Epithelial cell of proximal tubule (primary cell): Measurements from ENCODE around the gene ENOX1. TPM values are rescaled to one million over a fixed set of nuclear protein-coding genes. Genes with fewer than 3 reads are reported as not detected.

Experiments used
- DNase-seq: peaks from one replicate; pipeline ENCODE4 v3.0.0-alpha.2; 2011; ENCODE audit warnings: low read depth
- H3K4me3 ChIP-seq: 2 replicates; pipeline ENCODE4 v1.5.1; 2011; ENCODE audit warnings: low read depth, mild to moderate bottlenecking, low read length
- CTCF ChIP-seq: conservative IDR thresholded peaks from 2 replicates; pipeline ENCODE4 v1.5.1; 2012; ENCODE audit warnings: low read depth, mild to moderate bottlenecking, low read length
- total RNA-seq: library from RNA; depleted of rRNA; stranded (reverse); fragments of >200 nt; gene quantifications from 2 replicates; pipeline ENCODE4 v1.2.3, GENCODE V29; 2015

The ENOX1 gene
- total RNA-seq, 1 donor from 2014 or later, result 0.17 TPM

DNA sequence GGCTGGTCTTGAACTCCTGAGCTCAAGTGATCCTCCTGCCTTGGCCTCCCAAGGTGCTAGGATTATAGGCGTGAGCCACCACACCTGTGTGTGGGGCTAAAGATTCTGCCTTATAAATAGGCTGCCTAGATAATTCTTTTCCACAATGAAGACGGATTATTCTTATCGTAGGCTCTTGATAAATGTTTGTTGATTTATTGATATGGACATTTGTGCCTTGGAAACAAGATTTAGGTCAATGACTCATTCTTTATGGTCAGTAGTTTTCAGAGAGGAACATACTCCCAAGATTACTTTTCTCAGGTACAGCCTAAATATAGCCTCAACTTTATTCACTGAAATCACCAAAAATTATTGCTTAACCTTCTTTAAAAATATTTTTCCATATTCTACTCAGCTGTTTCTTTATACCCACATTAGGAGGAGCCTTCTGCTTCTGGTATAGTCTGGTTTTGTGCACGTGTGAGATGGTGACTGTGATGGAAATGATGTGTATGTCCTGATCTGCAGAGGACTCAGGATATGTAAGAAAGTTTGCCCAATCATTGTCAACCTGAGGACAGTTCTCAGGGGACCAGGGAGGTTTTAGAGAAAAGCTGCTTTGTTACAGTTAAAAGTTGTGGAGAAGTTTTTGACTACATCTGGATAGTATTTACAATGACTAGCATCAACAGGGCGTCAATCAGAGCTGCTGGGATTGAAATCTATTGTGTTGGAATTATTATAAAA is 554.5 kb downstream of the ENOX1 start:
- TF ChIP-seq CTCF, result no peak
- H3K4me3 ChIP-seq, result no peak overlapping the region
- DNase-seq, result no peak

DNA sequence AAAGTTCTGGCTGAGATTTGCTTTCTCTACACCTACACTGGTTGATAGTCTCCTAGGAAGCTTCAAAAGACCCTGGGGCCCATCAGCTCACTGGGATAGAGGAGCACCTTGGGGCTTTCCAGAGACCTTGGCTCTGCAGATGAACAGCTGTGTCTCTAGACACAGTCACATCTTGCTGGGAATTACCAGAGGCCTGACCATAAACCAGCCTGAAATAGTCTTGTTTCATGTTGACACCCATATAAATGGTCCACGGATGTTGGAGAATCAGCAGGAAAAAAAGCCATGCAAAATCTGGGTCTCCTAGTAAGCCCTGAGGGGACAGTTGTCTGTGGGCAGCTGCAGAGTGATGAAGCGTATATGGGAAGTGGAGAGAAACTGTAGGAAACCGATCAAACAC is 555.8 kb downstream of the ENOX1 start:
- DNase-seq, result no peak
- no peak overlapping the region for H3K4me3 ChIP-seq
- no peak for TF ChIP-seq CTCF

- no peak for DNase-seq
- TF ChIP-seq CTCF, result no peak
- no peak overlapping the region for H3K4me3 ChIP-seq
These were observed 557.3 kb downstream of the ENOX1 start for GRCh38 chr13:43229506-43229905.

DNA sequence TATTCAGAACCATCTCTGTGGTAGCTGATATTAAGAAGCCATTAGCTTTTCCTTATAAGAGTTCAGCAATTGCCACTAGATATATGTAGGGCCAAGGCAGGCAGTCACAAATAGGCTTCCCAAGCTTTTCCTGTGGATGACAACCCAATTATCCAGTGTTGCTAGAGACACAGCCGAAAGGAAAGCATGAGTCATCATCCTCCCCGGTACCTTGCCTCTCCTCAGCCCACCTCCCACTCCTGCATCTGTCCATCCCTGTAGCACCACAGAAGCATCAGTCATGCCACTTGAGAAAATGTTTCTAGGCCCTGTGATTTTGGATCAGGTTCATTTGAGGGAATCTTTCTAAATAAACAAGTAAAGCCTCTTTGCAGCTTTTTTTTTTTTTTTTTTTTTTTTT is 559.1 kb downstream of the ENOX1 start:
- no peak for DNase-seq
- no peak for TF ChIP-seq CTCF

DNA sequence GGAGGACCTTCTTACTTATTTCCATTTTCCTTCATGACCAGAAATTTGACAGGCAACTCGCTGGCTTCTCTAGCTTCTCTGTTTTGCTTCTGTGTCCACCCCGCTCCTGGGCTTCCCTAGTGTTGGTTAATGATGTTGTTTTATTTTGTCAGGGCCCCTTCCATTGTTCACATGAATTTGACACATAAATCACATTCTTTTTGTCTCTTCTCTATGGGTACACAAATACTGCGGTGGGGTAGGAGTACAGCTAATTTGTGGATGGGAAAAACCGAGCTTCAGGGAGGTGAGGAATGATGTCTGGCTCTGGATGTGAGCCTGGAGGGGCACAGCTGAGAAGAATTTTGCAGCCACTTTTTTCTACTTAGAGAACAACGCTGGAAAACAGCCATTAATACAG is 563.6 kb downstream of the ENOX1 start:
- no peak overlapping the region for H3K4me3 ChIP-seq
- no peak for DNase-seq
- TF ChIP-seq CTCF, result no peak

More for the DNA sequence above, 559.1 kb downstream of the ENOX1 start:
- no peak overlapping the region for H3K4me3 ChIP-seq

GRCh38 chr13:43222086-43222485 is 564.7 kb downstream of the ENOX1 start:
- DNase-seq, result no peak
- no peak overlapping the region for H3K4me3 ChIP-seq
- no peak for TF ChIP-seq CTCF

DNA sequence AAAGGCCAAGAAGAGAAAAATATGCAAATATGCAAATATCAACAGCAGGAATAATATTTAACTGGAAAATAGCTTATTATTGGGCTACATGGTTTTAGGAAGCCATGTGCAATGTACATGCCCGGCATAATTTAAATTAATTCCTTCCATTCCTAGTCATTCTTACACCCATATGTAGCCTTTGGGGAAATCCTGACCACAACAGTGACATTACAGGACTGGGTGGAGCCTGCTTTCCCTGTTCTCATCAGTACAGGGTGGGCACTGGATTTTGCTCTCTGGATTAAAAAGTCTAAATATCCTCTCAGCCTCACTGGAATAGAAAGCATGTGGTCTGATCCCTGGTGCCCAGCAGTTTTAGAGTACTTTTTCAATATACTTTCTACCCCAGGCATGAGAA is 565.2 kb downstream of the ENOX1 start:
- no peak for DNase-seq

More for the DNA sequence above, 565.2 kb downstream of the ENOX1 start:
- no peak for TF ChIP-seq CTCF
- no peak overlapping the region for H3K4me3 ChIP-seq
